ENCODE measurements around the gene NFIB.

The NFIB gene

DNA sequence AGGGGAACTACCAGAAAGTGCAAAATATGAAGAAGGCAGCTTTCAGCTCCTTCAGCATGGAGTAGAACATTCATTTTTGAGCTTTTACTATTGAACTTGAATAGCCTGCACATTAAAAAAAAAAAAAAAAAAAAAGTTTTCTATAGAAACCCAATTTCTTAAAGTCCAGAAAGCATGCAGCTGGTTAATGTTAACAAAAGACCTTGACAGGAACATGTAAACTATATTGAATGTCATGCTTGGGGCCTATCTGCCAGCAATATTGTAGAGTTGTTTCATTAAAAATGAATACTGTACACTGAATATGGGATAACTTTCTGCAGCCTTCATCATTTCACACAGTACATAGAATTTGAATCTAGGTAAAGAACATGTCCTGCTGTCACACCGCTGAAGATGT, 230.6 kb downstream of the NFIB start:
- DNase-seq (ENCODE audit: low read depth in 4 of 4, low spot score in 1 of 4) = no peak

DNA sequence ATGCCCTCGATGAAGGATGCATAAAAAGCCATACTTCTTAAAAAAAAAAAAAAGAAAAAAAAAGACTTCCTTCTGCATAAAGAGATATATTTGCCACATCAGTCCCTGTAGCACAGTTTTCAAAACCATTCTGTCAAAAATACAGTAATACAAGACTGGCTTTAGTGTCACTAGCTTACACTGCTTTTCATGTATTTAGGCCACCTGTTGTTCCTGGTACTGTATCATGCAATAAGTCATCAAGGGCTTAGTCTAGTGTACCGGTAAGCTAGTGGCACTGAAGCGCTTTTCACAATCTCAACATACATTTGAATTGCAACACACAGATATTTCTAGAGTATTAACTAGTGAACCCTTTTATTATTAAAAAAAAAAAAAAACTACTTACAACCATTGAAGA, 231.2 kb downstream of the NFIB start:
- DNase-seq (ENCODE audit: low read depth in 4 of 4, low spot score in 1 of 4) = no peak

GRCh38 chr9:14081745-14082144, 232.2 kb downstream of the NFIB start:
- DNase-seq (ENCODE audit: low read depth in 4 of 4, low spot score in 1 of 4) = no peak

- DNase-seq (ENCODE audit: low read depth in 4 of 4, low spot score in 1 of 4) = no peak
Measured at GRCh38 chr9:14080959-14081542, 232.9 kb downstream of the NFIB start.

- no peak for DNase-seq (ENCODE audit: low read depth in 4 of 4, low spot score in 1 of 4)
Measured at GRCh38 chr9:14079440-14079839, 234.5 kb downstream of the NFIB start.

DNA sequence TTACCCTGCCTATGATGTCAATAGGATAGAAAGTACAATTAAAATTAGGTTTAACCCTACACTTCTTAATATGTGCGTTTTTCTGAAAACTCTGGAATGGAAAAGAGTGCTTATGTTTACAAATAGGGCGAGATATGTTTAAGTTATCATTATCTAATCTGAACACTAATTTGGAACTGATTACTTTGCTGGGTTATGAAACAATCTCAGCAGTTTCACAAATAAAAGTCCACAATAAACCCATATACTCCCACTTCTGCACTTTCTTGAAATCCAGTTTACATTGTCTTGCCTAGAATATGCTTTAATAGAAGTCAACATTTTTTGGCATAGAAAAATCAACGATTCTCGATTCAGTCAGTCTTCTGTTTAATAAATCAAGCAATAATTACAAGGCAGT, 236.3 kb downstream of the NFIB start:
- no peak for DNase-seq (ENCODE audit: low read depth in 4 of 4, low spot score in 1 of 4)

DNA sequence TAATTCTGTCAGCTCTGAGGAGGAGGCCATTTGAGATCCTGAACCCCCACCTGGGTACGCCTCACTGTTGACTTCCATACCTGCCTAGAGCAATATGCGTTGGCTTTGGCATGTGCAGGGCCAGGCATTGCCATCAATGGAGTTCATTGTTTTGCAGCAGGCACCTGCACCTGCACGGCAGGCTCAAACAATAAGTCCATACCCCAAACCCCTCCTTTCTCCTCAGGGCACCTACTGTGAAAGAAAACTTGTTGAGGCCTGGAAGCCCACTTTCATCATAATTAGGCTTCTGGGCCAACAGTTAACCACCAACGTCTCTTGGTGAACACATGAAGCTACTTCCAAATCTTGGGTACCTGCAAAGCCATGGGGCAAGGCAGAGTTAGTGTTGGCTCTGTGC, 238.7 kb downstream of the NFIB start:
- DNase-seq (ENCODE audit: low read depth in 4 of 4, low spot score in 1 of 4) = no peak

DNA sequence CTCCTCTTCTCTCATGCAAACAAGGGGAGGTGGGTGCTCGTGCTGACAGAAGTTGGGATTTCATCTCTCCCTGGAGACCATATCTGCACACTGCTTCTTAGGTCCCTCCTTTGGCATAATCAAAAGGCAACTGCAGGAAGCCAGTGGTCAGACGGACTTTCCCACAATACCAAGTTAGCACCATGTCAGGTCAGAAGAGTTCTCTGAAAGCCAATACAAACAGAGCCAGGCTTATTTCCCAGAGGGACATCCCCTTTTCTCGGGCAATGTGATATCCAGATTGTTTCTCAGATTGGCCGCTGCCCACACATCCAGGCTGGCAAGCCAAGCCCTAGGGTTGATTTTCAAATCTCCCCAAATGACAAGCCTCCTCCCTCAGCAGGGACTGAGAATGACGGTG, 241.1 kb downstream of the NFIB start:
- DNase-seq (ENCODE audit: low read depth in 4 of 4, low spot score in 1 of 4) = no peak

GRCh38 chr9:14071484-14071883, 242.5 kb downstream of the NFIB start:
- DNase-seq (ENCODE audit: low read depth in 4 of 4, low spot score in 1 of 4) = no peak

GRCh38 chr9:14068690-14069089, 245.3 kb downstream of the NFIB start:
- DNase-seq (ENCODE audit: low read depth in 4 of 4, low spot score in 1 of 4) = no peak

GRCh38 chr9:14066831-14067230, 247.1 kb downstream of the NFIB start:
- DNase-seq (ENCODE audit: low read depth in 4 of 4, low spot score in 1 of 4) = no peak

- DNase-seq (ENCODE audit: low read depth in 4 of 4, low spot score in 1 of 4) = no peak
Measured at GRCh38 chr9:14066032-14066431, 247.9 kb downstream of the NFIB start.

DNA sequence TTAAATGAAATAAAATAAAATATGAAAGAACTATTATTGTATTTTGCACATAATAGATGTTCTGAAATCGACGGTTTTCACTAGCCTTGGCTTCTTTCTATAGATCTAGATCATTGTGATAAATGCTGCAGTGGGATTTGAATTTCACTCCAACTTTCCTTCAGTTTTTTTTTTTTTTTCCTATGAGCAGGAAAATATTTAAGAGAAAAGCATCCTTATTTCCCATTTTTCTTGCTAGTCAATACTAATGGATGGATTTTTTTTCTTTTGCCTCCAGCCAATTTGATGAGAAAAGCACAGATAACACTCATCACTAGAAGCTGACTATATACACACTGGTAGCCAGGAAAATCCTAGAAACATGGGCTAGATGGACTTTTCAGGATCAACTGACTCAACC, 249.0 kb downstream of the NFIB start:
- DNase-seq (ENCODE audit: low read depth in 4 of 4, low spot score in 1 of 4) = no peak

- DNase-seq (ENCODE audit: low read depth in 4 of 4, low spot score in 1 of 4) = no peak
Measured at GRCh38 chr9:14063756-14064155, 250.2 kb downstream of the NFIB start.

DNA sequence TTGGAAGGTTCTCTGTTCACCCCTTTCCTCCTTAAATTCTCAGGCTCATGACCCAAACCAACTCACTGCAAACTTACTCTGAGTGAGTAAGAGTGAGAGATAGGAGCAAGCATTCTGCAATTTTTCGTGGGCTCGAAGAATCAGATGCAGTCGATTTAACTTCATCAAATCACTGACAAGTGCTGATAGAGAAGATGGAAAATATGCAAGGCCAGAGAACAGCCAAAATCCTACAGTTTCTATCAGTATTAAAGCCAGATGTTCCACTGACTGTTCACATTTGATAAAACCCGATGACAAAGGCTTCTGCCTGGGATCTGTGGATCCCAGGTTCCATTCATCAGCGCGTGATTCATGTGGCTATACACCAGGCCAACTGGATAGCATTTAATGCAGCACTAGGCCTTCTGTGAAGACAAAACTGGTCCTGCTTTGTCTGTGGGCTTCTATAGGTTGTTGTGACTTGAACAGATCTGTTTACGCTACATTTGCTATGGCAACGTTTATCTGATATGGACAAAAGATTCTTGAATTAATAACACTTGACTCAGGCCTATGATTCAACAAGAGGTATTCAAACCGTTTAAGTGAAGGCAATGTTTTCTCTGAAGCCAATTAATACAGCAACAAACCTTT, 251.2 kb downstream of the NFIB start:
- no peak for DNase-seq (ENCODE audit: low read depth in 4 of 4, low spot score in 1 of 4)

DNA sequence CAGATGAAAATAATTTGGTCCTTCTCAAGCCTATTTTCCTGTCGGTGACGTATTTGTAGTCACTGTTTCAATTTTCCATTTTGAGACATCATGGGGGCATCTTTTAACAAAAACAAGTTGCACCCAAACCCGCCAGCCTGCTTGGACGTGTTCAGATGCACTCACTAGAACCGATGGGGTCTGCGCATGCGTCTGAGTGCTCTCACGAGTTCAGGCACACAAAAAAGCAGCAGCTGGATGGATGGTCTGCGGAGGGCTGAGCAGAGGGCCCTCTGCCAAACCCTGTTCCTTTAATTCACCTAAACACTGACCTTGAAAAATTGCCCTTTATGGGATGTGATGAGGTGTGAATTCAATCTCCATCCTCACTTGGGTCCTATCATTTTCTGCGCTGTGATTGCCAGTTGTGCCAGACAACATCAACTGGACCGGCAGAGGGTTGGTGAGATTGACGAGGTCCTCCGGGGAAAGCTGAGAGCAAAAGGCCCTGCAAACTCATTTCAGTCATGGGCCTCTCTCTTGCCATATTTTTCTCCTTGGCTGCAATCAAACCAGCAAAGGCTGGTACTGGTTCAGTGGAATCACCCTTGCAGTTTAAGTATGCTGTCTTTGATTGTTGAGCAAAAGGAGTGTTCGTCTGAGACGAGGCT, 251.9 kb downstream of the NFIB start:
- DNase-seq (ENCODE audit: low read depth in 4 of 4, low spot score in 1 of 4) = no peak

DNA sequence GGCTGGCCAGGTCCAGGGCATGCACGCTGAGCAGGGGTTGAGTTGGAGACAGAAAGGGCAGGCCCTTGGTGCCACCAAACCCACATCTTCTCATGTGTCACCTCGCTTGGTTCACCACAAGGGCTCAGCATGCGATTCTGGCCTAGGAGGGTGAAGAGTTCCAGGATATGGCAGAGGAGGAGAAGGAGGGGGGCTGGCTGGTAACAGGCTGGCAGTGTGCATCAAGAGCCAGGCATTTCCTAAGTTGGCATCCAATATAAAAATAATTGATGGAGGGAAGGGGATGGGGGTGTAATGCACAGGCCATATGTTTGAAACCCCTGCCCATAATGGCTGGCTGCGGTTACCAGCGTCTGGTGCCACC, 255.6 kb downstream of the NFIB start:
- DNase-seq (ENCODE audit: low read depth in 4 of 4, low spot score in 1 of 4) = no peak

GRCh38 chr9:14057368-14058324, 256.3 kb downstream of the NFIB start:
- no peak for DNase-seq (ENCODE audit: low read depth in 4 of 4, low spot score in 1 of 4)

GRCh38 chr9:14056316-14056861, 257.6 kb downstream of the NFIB start:
- DNase-seq (ENCODE audit: low read depth in 4 of 4, low spot score in 1 of 4) = no peak

- DNase-seq (ENCODE audit: low read depth in 4 of 4, low spot score in 1 of 4) = no peak
Measured at GRCh38 chr9:14054096-14054495, 259.8 kb downstream of the NFIB start.

GRCh38 chr9:14052359-14052758, 261.6 kb downstream of the NFIB start:
- no peak for DNase-seq (ENCODE audit: low read depth in 4 of 4, low spot score in 1 of 4)
